MM.1S (cell line): ENCODE results near the gene SDC1.

Source experiments
- CTCF ChIP-seq: fragments of 300-600 bp; sonication (generic); IDR thresholded peaks from 2 replicates; pipeline ENCODE4 v1.5.1; 2016; ENCODE audit warnings: antibody characterized with exemption, low read length, mixed read lengths
- EZH2 ChIP-seq: fragments of 300-600 bp; sonication (generic); optimal IDR thresholded peaks from 2 replicates; pipeline ENCODE3; 2017; ENCODE audit warnings: low read depth, mild to moderate bottlenecking, antibody characterized with exemption, low read length, mixed read lengths

- TF ChIP-seq CTCF (no peak), EZH2 (no peak)
Observed at GRCh38 chr2:20218331-20219320, 6.3 kb downstream of the SDC1 start.
